WTC11 (cell line): ENCODE measurements around the gene CAMK1G. TPM values are rescaled to one million over a fixed set of nuclear protein-coding genes. Genes with fewer than 3 reads are reported as not detected.

Source experiments
- ATAC-seq: fragments of 200-7000 bp; cut with Tn5 transposase; 2 replicates; pipeline ENCODE4 v1.10.0; 2021; ENCODE audit warnings: mild to moderate bottlenecking, moderate library complexity
- CTCF ChIA-PET: fragments of 300-600 bp; sonication (Branson Sonifier 250); formaldehyde crosslinking; loops from one replicate; lab custom pipeline; 2021; ENCODE audit warnings: antibody characterized with exemption; lab: Charles Lee
- POLR2A ChIA-PET: fragments of 350-600 bp; sonication (Branson Sonifier 250); formaldehyde crosslinking; loops from one replicate; lab custom pipeline; 2021; ENCODE audit warnings: antibody characterized with exemption; lab: Charles Lee
- DNase-seq: peaks from one replicate; pipeline ENCODE4 v3.0.0; 2021; ENCODE audit warnings: low spot score
- H3K27ac Mint-ChIP-seq: 2 replicates; pipeline ENCODE4 v1.8.0; 2021; ENCODE audit warnings: mixed read lengths
- H3K27me3 Mint-ChIP-seq: 2 replicates; pipeline ENCODE4 v1.8.0; 2021; ENCODE audit warnings: low read depth, mild to moderate bottlenecking, moderate library complexity, mixed read lengths
- H3K36me3 Mint-ChIP-seq: 2 replicates; pipeline ENCODE4 v1.8.0; 2021; ENCODE audit warnings: mixed read lengths
- H3K4me1 Mint-ChIP-seq: 2 replicates; pipeline ENCODE4 v1.8.0; 2022; ENCODE audit warnings: mixed read lengths
- H3K4me3 Mint-ChIP-seq: 2 replicates; pipeline ENCODE4 v1.8.0; 2021; ENCODE audit warnings: mild to moderate bottlenecking, moderate library complexity, mixed read lengths
- H3K9me3 Mint-ChIP-seq: 2 replicates; pipeline ENCODE4 v1.8.0; 2021; ENCODE audit warnings: mixed read lengths
- CREM ChIP-seq: sonication (generic); formaldehyde crosslinking; IDR thresholded peaks from 2 replicates; pipeline ENCODE4 v1.8.1; 2022; ENCODE audit warnings: mild to moderate bottlenecking, missing genetic modification reagents, moderate library complexity
- FOXP1 ChIP-seq: sonication (generic); formaldehyde crosslinking; IDR thresholded peaks from 2 replicates; pipeline ENCODE4 v1.8.0; 2022; ENCODE audit warnings: missing genetic modification reagents, mild to moderate bottlenecking, moderate library complexity, borderline replicate concordance
- GRHL2 ChIP-seq: fragments of 250-450 bp; sonication (Bioruptor Pico); IDR thresholded peaks from 2 replicates; pipeline ENCODE4 v1.8.0; 2022; ENCODE audit warnings: mild to moderate bottlenecking, moderate library complexity; ENCODE audit not compliant: insufficient replicate concordance, severe bottlenecking
- NFATC4 ChIP-seq: fragments of 250-450 bp; sonication (Bioruptor Pico); IDR thresholded peaks from 2 replicates; pipeline ENCODE4 v1.9.0; 2021; ENCODE audit warnings: mild to moderate bottlenecking
- OVOL2 ChIP-seq: fragments of 250-450 bp; sonication (Bioruptor Pico); IDR thresholded peaks from 2 replicates; pipeline ENCODE4 v1.9.0; 2021; ENCODE audit warnings: mild to moderate bottlenecking, borderline replicate concordance
- SMAD4 ChIP-seq: sonication (generic); formaldehyde crosslinking; IDR thresholded peaks from 2 replicates; pipeline ENCODE4 v1.8.0; 2022; ENCODE audit warnings: mild to moderate bottlenecking, missing genetic modification reagents
- TP53 ChIP-seq: sonication (generic); formaldehyde crosslinking; IDR thresholded peaks from 2 replicates; pipeline ENCODE4 v1.8.1; 2023; ENCODE audit warnings: mild to moderate bottlenecking, missing genetic modification reagents
- ZNF121 ChIP-seq: sonication (generic); formaldehyde crosslinking; IDR thresholded peaks from 2 replicates; pipeline ENCODE4 v1.8.0; 2023; ENCODE audit warnings: missing genetic modification reagents
- total RNA-seq: library from RNA; stranded (reverse); gene quantifications from 3 replicates; pipeline ENCODE4 v1.2.3, GENCODE V29; 2021
- TF ChIP-seq, protein P1 (sequence below): sonication (generic); formaldehyde crosslinking; IDR thresholded peaks from 2 replicates; pipeline ENCODE4 v1.8.1; 2022; ENCODE audit warnings: low read depth, missing genetic modification reagents, borderline replicate concordance
- TF ChIP-seq, protein P2 (sequence below): sonication (generic); formaldehyde crosslinking; IDR thresholded peaks from 2 replicates; pipeline ENCODE4 v1.8.1; 2022; ENCODE audit warnings: missing genetic modification reagents, borderline replicate concordance
- TF ChIP-seq, protein P3 (sequence below): sonication (generic); formaldehyde crosslinking; conservative IDR thresholded peaks from 2 replicates; pipeline ENCODE4 v1.8.1; 2022; ENCODE audit warnings: mild to moderate bottlenecking, missing genetic modification reagents
- TF ChIP-seq, protein P4 (sequence below): fragments of 250-450 bp; sonication (Bioruptor Pico); IDR thresholded peaks from 2 replicates; pipeline ENCODE4 v1.9.0; 2021; ENCODE audit warnings: mild to moderate bottlenecking, borderline replicate concordance
- TF ChIP-seq, protein P5 (sequence below): fragments of 250-450 bp; sonication (Bioruptor Pico); IDR thresholded peaks from 2 replicates; pipeline ENCODE4 v1.9.0; 2021; ENCODE audit warnings: moderate library complexity, mild to moderate bottlenecking, inconsistent platforms, borderline replicate concordance
- TF ChIP-seq, protein P6 (sequence below): sonication (generic); formaldehyde crosslinking; IDR thresholded peaks from 2 replicates; pipeline ENCODE4 v1.8.1; 2023; ENCODE audit warnings: mild to moderate bottlenecking, missing genetic modification reagents

Gene CAMK1G
- total RNA-seq, 1 experiment from 2014 or later, result 0.28 TPM

DNA sequence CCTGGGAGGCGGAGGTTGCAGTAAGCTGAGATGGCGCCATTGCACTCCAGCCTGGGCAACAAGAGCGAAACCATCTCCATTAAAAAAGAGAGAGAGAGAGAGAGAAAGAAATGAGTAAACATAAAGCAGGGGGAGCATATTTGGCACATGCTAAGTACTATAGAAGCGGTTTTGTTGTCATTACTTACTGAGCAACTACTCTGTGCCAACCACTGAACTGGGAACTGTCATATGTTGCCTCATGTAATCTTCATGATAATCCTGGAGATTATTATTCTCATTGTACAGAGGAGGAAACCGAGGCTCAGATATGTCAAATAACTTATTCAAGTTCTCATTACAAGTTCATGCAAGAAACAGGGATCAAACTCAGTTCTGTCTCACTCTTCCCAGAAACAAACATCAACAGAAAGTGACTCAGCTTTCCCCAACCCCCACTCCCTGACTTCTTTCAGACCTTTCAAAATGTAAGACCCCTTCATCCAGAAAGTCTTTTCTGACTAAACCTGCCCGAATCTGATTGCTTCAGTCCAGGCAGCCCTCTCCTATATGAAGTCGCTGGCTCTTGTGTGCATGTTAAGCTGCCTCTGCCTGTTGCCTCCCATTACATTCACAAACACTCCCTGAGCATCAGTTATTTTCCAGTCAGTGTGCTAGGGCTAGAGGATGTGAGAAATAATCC is 45.2 kb downstream of the CAMK1G start:
- no peak overlapping the region for H3K4me3 Mint-ChIP-seq
- H3K36me3 Mint-ChIP-seq, result no peaks in the 10 kb centered on the region
- H3K27me3 Mint-ChIP-seq, result peaks cover 3% of the 10 kb centered on the region; the same call in 1 of the 2 replicates
- POLR2A ChIA-PET, result no interaction called here
- DNase-seq (no peak), ATAC-seq (no peak)
- no peak overlapping the region for H3K27ac Mint-ChIP-seq
- CTCF ChIA-PET, result interaction anchor here (1.4 to 5.6 kb wide), 9 partner anchors 25 to 116 kb away, joined by 3 to 76 read pairs (median 16); partner anchors contain the start of genes CAMK1G and LAMB3
- TF ChIP-seq OVOL2 (CRISPR knock-in tag), result no peak
- TF ChIP-seq, protein P1, sequence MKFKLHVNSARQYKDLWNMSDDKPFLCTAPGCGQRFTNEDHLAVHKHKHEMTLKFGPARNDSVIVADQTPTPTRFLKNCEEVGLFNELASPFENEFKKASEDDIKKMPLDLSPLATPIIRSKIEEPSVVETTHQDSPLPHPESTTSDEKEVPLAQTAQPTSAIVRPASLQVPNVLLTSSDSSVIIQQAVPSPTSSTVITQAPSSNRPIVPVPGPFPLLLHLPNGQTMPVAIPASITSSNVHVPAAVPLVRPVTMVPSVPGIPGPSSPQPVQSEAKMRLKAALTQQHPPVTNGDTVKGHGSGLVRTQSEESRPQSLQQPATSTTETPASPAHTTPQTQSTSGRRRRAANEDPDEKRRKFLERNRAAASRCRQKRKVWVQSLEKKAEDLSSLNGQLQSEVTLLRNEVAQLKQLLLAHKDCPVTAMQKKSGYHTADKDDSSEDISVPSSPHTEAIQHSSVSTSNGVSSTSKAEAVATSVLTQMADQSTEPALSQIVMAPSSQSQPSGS (CRISPR knock-in tag), result no peak
- no peak for TF ChIP-seq CREM (CRISPR knock-in tag)
- no peak for TF ChIP-seq GRHL2
- no peak for TF ChIP-seq TP53 (CRISPR knock-in tag)
- TF ChIP-seq, protein P2, sequence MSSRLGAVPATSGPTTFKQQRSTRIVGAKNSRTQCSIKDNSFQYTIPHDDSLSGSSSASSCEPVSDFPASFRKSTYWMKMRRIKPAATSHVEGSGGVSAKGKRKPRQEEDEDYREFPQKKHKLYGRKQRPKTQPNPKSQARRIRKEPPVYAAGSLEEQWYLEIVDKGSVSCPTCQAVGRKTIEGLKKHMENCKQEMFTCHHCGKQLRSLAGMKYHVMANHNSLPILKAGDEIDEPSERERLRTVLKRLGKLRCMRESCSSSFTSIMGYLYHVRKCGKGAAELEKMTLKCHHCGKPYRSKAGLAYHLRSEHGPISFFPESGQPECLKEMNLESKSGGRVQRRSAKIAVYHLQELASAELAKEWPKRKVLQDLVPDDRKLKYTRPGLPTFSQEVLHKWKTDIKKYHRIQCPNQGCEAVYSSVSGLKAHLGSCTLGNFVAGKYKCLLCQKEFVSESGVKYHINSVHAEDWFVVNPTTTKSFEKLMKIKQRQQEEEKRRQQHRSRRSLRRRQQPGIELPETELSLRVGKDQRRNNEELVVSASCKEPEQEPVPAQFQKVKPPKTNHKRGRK (CRISPR knock-in tag), result no peak
- TF ChIP-seq ZNF121, result no peak
- TF ChIP-seq, protein P3, sequence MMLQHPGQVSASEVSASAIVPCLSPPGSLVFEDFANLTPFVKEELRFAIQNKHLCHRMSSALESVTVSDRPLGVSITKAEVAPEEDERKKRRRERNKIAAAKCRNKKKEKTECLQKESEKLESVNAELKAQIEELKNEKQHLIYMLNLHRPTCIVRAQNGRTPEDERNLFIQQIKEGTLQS (CRISPR knock-in tag), result no peak
- TF ChIP-seq, protein P4, sequence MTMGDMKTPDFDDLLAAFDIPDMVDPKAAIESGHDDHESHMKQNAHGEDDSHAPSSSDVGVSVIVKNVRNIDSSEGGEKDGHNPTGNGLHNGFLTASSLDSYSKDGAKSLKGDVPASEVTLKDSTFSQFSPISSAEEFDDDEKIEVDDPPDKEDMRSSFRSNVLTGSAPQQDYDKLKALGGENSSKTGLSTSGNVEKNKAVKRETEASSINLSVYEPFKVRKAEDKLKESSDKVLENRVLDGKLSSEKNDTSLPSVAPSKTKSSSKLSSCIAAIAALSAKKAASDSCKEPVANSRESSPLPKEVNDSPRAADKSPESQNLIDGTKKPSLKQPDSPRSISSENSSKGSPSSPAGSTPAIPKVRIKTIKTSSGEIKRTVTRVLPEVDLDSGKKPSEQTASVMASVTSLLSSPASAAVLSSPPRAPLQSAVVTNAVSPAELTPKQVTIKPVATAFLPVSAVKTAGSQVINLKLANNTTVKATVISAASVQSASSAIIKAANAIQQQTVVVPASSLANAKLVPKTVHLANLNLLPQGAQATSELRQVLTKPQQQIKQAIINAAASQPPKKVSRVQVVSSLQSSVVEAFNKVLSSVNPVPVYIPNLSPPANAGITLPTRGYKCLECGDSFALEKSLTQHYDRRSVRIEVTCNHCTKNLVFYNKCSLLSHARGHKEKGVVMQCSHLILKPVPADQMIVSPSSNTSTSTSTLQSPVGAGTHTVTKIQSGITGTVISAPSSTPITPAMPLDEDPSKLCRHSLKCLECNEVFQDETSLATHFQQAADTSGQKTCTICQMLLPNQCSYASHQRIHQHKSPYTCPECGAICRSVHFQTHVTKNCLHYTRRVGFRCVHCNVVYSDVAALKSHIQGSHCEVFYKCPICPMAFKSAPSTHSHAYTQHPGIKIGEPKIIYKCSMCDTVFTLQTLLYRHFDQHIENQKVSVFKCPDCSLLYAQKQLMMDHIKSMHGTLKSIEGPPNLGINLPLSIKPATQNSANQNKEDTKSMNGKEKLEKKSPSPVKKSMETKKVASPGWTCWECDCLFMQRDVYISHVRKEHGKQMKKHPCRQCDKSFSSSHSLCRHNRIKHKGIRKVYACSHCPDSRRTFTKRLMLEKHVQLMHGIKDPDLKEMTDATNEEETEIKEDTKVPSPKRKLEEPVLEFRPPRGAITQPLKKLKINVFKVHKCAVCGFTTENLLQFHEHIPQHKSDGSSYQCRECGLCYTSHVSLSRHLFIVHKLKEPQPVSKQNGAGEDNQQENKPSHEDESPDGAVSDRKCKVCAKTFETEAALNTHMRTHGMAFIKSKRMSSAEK (CRISPR knock-in tag), result no peak
- TF ChIP-seq, protein P5, sequence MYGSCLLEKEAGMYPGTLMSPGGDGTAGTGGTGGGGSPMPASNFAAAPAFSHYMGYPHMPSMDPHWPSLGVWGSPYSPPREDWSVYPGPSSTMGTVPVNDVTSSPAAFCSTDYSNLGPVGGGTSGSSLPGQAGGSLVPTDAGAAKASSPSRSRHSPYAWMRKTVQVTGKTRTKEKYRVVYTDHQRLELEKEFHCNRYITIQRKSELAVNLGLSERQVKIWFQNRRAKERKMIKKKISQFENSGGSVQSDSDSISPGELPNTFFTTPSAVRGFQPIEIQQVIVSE, result no peak
- TF ChIP-seq NFATC4, result no peak
- TF ChIP-seq, protein P6, sequence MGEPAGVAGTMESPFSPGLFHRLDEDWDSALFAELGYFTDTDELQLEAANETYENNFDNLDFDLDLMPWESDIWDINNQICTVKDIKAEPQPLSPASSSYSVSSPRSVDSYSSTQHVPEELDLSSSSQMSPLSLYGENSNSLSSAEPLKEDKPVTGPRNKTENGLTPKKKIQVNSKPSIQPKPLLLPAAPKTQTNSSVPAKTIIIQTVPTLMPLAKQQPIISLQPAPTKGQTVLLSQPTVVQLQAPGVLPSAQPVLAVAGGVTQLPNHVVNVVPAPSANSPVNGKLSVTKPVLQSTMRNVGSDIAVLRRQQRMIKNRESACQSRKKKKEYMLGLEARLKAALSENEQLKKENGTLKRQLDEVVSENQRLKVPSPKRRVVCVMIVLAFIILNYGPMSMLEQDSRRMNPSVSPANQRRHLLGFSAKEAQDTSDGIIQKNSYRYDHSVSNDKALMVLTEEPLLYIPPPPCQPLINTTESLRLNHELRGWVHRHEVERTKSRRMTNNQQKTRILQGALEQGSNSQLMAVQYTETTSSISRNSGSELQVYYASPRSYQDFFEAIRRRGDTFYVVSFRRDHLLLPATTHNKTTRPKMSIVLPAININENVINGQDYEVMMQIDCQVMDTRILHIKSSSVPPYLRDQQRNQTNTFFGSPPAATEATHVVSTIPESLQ (CRISPR knock-in tag), result no peak
- no peak for TF ChIP-seq SMAD4
- no peak for TF ChIP-seq FOXP1 (CRISPR knock-in tag)
- peaks cover 43% of the 10 kb centered on the region for H3K4me1 Mint-ChIP-seq
- no peaks in the 10 kb centered on the region for H3K9me3 Mint-ChIP-seq
